Cerebellar cortex (tissue), 1 donor: Measurements from ENCODE around the gene MLLT3.

Experiments
- DNase-seq: peaks from one replicate; pipeline ENCODE4 v3.0.0-alpha.2; 2015; ENCODE audit warnings: low spot score

MLLT3 gene

GRCh38 chr9:20303996-20304395 is 318.3 kb downstream of the MLLT3 start:
- no peak for DNase-seq

DNA sequence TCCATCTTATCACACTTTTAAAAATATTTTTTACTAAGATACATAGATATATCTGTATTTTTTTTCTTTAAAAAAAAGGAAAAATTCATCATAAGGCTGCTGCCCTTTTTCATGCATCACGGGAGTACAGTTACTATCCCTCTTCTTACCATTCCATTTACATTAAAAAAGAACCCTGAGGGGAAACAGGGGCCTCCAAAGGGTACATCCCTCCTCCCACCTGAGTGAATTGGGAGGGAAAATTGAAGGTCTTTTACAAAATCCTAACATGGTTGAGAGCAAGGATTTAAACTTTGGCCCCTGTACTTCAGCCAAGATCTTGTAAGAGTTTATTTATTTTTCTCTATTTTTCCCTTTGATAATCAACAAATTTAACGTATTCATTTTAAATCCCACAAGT is 319.2 kb downstream of the MLLT3 start:
- no peak for DNase-seq

DNA sequence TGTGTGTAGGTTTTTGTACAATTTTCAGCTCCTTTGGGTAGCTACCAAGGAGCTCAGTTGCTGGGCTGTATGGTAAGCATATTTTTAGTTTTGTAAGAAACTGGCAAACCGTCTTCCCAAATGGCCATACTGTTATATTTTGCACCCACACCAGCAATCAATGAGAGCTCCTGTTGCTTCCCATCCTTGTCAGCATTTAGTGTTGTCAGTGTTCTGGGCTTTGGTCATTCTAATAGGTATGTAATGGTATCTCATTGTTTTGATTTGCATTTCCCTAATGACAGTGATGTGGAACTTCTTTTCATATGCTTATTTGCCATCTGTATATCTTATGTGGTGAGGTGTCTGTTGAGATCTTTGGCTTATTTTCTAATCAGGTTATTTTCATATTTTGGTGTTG is 320.1 kb downstream of the MLLT3 start:
- no peak for DNase-seq

GRCh38 chr9:20300430-20301115 is 321.7 kb downstream of the MLLT3 start:
- DNase-seq = no peak

DNA sequence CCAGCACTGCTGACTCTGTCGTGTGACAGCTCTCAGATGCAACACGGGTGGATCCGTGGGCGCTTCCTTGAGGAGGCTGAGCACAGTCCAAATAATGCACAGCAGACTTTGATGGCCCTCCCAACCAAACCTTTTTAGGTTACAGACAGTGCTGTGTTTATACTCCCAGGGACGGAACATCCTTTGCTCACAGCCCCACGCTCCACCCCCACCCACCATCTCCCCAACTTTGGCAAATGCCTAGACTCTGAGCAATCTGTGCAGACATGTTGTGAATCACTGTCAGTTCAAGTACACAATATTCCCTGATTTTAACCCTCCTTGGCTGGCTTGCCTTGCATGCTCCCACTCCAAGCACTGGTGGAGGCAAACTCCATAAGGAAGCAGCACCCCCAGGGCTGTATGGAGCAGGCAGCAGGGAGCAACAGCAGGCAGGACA is 324.6 kb downstream of the MLLT3 start:
- DNase-seq = no peak

DNA sequence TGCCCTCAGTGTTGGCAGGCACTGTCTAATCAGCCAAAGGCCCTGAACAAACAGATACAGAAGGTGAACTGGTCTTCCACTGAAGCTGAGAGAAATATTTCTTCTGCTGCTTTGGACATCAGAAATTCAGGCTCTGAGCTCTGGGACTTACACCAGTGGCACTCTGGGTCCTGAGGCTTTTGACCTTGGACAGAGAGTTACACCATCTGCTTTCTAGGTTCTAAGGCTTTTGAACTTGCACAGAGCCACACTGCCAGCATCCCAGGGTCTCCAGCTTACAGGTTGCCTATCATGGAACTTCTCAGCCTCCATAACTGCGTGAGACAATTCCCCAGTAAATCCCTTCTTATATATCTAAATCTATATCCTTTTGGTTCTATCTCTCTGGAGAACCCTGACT is 326.7 kb downstream of the MLLT3 start:
- DNase-seq = no peak

DNA sequence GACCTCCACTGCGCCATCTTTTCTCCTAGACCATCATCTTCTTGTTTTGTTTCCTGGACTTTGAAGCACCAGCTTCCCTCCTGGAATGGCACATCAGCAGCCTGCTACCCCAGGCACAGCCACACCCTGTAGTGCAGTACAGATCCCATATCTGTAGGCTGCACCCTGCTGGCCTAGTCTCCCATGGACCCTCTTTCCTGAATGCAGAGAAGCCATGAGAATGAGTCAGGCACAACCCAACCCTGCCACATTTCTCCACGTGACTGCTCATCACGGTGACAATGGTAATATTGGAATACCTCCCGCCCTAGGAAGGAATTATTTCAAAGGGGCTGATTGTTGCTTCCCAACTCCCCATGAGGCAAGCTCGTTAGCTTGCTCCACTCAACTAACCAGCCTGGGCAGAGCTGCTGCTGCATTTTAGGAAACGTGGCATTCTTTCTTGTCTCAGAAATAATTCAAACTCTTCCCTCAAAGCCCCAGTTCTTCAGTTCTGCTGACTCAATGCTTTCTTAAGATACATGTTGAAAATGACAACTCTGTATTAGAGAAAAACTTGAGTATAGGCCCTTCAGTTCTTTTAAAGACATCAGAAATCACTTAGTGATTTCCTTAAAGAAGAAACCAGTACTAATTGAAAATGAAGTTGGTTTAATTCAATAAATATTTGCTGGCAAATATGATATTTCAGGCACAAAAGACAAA is 328.1 kb downstream of the MLLT3 start:
- no peak for DNase-seq

GRCh38 chr9:20292002-20292401 is 330.3 kb downstream of the MLLT3 start:
- DNase-seq = no peak
